Measurements from ENCODE around the gene DMWD. TPM values are rescaled to one million over a fixed set of nuclear protein-coding genes. Genes with fewer than 3 reads are reported as not detected.
"Not testable (repeated sequence)": the region's sequence is repeated elsewhere in the genome, so short reads cannot be mapped to it uniquely, and the experiment has no call there.

Gene DMWD
- total RNA-seq, 1 donor from 2014 or later: 41.0 TPM

DNA sequence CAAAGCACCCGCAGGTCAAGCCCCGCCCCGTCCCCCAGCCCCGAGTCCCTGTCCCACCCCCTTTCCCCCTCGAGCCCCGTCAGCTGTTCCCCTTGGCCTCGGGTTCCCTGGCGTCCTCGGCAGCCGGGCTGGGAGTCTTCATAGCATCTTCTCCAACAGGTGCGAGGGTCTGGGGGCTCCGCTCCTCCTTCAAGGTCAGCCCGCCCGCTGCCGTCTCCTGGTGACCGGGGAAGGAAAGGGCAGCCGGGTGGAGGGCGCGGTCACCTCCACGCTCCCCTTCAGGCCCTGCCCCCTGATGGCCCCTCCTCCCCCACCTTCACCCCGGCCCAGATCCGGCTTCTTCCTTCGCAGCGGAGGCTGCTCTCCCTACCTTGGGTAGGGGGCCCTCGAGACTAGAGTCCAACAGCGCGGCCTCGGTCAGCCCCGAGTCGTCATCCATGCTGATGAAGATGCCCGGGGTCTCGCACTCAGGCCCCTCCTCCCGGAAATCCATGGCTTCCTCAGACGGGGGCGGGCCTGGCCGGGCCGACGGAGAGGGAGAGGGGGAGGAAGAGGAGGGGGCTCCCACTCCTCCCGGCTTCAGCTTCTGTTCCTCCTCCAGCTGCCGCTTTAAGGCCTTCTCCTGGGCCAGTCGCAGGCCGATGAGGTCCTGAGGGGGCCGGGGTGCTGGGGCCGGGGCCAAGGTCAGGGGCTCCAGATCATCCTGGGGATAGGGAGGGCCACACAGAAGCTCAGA, 23.0 kb upstream of the DMWD start:
- DNase-seq: no peak

DNA sequence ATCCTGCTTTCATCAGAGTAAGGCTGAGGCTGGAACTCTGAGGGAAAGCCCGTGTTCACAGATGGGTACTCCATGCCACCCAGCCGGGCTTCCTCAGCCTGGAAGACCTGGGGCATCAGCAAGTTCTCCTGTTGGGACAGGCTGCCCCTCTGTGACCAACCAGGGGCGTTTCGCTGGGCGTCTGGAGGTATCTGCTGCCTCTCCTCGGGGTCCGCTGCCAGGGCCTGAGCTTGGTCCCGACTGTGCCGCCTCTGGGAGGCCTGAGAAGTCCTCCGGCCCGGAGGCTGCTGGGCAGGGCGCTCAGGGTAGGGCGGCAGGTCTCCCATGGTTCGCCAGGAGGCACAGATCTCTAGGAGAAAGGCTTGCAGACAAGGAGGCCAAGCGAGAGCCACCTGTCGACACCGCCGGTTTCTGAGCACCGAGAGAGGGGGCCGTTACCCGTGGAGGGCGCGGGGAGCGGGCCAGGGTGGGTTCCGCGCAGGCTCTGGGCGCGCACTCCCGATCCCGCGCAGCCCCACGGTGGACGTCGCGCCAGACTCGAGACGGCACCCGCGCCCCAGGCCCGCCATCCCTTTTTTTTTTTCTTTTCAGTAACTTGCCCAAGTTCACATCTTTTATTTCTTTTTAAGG, 22.3 kb upstream of the DMWD start, which contains the start of gene RSPH6A:
Gene RSPH6A (minus strand): TSS at position 458 of the 630 bp plus-strand sequence. CDS start 132 bp downstream, at position 326.
- no peak for DNase-seq

DNA sequence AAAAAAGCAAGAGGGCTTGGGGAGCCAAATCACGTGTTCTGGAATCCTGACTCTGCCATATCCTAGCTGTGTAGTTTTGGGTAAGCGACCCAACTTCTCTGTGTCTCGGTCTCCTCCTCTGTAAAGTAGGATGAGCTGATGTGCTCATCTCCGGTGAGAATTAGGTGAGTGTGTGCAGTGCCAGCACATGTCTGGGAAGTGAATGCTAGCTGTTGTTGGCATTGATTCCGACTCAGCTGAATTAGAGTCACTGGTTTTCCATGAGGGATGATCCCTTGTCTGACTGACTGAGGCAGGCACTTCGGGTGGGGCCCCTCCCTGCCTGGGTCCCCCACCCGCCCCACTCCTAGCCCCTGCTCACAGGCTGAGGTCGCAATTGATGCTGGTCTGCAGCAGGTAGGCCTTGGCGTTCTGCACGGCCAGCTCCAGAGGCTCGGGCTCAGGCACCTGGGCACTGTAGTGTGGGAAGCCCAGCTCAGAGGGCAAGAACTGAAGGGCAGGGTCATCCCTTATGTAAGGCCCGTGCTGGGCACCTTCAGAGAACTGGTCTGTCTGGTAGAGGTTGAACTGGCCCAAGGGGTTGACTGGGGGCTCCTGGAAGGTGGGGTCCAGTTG, 21.6 kb upstream of the DMWD start:
- DNase-seq: no peak

DNA sequence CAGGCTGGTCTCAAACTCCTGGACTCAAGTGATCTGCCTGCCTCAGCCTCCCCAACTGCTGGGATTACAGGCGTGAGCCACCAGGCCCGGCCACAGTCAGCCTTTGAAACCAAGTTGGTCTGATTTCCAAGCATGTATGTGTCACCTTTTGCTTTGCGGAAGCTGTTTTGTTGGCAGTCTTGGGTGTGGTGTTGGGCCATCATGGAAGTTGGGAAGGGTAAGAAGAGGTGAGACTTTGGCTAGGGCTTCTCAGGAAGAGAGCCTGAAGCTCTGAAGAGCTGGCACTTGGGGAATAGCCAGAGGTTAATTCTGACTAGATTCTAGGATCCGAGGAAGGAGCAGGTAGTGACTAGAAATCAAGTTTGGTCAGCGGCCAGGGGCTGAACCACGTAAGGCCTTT, 19.7 kb upstream of the DMWD start:
- DNase-seq: no peak

DNA sequence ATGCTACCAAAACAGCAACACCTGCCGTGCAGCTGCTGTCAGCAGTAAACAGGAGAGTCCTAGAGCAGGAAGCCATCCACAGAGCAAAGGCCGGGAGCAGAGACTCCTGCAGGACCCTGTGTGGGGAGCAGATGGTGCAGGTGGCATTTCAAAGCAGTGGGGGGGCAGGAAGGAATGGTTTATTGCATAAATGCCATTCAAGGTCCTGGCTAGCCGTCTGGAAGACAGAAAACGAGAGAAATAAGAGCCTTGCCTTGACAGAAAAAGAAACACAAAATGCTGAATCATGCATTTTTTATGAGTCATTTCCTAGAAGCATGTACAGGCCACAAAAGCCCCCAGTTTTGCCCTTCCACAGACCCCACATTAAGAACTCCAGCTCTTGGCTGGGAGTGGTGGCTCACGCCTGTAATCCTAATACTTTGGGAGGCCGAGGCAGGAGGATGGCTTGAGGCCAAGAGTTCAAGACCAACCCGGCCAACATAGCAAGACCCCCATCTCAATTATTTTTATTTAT, 17.1 kb upstream of the DMWD start:
- no peak for DNase-seq

DNA sequence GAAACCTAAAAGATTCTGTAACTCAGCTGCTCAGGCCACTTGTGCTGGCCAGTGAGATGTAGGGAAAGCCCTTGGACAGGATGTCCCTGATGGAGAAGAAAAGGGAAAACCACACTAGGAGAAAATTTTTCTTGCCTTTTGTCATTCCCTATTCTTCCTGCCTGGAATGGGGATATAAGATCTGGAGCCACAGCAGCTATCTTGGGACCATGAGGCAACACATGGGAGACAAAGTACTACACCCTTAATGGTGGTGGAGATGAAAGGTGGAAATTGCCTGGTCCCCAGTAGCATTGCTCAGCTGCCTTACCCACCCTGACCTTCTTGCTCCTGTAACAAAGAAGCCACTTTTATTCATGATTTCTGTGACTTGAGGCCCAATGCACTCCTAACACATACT, 13.1 kb upstream of the DMWD start:
- no peak for DNase-seq

DNA sequence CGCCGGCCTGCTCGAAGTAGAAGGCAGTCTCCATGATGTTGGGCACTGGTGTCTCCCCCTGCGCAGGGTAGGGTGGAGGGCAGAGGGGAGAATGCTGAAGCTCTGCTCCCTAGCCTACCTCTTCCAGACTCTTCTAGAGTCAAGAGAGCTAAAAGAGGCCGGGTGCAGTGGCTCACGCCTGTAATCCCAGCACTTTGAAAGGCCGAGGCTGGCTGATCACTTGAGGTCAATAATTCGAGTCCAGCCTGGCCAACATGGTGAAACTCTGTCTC, 12.2 kb upstream of the DMWD start:
- DNase-seq: no peak

DNA sequence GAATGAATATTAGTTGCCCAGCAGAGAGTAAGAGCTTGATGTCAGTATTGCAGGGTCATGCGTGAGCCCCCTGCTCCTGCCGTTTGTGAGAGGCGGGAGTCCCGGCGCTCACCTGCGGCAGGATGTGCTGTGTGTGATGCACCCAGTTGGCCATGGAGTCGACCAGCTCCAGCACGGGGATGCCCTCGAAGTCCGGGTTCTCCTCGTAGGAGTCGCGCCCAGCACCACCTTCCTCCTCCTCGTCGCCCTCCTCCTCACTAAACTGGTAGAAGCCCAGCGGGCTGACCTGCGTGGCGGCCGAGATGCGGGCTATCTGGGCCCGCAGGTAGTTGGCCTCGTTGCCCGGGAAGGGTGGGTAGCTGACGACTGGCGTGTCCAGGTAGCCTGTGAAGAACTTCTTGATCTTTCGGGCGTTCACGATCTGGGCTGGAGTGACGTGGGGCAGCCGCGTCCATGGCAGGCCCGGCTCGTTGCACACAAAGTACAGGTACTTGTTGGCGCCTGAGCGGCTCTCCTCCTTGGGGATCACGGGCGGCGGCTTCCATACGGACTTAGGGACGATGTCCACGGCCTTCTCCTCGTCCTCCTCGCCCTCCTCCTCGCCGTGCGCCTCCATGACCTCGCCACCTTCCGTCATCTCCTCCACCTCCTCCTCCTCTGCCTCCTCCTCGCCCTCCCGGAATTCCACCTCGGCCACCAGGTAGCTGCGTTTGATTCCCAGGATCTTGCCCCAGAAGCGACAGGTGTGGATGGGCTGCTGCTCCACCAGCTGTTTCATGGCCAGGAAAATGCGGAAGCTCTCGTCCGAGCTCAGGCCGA, 11.7 kb upstream of the DMWD start:
- DNase-seq: no peak

DNA sequence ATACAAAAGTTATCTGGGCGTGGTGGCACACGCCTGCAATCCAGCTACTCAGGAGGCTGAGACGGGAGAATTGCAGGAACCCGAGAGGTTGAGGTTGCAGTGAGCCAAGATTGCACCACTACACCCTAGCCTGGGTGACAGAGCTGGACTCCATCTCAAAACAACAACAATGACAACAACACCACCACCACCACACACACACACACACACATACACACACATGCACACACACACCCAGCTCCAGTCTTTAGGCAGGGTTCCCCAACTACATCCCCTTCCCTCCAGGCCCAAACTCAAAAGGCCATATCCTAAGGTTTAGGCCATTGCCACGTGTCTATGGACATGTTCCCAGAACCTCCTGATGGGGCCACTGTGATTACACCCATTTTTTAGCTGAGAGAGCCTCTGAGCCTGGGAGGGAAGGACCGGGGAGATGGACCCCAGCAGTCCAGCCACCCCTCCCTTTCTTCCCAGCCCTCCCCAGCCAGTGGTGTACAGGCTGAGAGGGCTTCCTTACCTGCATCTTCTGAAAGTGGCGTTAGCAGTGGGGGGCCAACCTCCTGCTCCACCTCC, 9.0 kb upstream of the DMWD start:
- no peak for DNase-seq

DNA sequence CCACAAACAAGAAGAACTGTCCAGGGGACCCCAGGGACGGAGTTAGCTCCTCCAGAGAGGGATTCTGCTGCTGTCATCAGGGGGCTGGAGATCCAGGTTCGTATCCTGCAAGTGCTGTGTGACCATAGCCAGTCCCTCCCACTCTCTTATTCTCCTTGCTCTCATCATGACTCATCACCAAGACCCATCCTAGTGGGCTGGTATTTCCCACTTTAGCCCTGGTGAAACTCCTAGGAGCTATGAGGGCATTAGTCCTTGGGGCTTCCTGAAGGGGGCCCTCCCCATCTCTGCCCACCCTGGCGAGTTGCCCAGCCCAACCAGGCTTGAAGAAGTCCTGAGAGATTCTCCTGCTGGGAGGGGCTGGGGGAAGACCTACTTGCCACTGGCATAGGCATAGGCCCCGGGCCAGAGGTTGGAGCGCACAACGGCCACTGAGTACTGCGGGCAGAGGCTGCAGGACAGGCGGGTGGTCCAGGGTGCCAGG, 7.5 kb upstream of the DMWD start:
- DNase-seq: no peak

DNA sequence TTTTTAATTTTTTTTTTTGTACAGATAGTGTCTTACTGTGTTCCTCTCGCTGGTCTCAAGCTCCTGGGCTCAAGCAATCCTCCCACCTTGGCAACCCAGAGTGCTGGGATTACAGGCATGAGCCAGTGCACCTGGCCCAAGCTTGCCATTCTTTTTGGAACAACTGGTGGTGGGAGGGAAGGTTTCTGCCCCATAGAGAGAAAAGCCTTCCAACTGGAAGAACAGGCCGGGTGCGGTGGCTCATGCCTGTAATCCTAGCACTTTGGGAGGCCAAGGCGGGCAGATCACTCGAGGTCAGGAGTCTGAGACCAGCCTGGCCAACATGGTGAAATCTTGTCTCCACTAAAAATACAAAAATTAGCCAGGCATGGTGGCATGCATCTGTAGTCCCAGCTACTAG, 6.9 kb upstream of the DMWD start:
- DNase-seq: not testable (repeated sequence)

DNA sequence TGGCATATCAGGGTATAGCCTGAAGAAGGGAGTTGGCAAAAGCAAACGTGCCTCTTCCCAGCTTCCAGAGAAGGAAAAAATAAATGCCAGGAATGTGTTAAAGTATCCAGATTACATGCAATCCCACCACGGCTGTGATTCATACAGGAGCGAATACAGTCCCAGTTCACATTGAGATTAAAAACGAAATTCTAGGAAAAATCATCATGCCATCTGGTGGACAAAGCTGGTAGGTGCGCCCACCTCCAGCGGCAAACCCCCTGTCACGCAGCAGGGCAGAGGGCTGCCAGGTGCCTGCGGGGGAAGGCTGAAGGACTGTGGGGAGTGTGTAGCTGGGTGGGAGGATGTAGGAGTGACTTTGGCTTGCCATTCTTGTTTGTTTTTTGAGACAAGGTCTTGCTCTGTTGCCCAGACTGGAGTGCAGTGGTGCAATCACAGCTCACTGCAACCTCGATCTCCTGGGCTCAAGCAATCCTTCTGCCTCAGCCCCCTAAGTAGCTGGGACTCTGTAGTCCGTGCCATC, 6.4 kb upstream of the DMWD start:
- peak; percentile 17 for DNase-seq

DNA sequence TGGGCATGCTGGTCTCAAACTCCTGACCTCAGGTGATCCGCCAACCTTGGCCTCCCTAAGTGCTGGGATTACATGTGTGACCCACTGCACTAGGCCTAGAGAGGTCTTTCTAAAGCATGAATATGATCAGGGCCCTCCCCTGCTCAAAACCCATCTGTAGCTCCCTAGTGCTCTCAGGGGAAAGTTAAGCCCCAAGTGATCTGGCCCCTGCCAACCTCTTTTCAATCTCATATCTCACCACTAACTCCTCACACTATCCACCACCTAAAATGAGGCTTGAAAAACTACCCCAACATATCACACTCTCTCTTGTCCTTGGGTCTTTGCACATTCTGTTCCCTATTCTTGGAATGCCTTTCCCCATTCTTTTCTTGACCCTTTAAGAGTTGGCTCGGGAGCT, 2.0 kb upstream of the DMWD start:
- no peak for DNase-seq

DNA sequence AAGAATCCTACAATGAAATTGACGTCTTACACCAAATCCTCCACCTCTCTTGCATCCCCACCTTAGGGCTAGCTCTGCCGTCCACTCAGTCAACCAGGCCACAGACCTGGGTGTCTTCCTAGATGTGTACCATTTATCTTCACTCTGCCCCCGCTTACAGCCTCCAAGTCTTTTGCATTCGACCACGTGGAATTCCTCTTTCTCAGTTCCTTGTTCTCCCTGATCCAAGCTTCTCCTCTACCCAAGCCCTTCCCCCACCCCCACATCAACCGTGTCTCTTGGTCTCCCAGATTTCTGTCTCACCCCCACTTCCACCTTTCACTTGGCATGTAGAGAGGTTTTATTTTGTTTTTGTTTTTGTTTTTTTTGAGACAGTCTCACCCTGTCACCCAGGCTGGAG, 1.2 kb upstream of the DMWD start:
- no peak for DNase-seq

DNA sequence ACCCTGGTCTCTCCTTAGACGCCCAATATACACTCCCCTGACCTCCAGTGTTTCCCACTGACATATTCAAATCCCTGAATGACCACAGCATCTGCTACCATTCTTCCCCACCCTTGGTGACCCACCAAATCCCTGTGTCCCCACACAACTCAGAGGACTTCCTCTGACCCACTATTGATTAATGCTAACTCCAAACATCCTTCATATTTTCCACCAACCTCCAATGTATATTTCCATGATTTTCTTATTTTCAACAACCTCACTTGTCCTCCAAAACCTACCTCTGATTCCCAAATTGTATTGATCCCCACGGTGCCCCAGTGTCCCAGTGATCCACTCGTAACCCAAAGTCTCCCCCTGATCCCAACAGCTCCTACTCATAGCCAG, 526 bp upstream of the DMWD start:
- no peak for DNase-seq

DNA sequence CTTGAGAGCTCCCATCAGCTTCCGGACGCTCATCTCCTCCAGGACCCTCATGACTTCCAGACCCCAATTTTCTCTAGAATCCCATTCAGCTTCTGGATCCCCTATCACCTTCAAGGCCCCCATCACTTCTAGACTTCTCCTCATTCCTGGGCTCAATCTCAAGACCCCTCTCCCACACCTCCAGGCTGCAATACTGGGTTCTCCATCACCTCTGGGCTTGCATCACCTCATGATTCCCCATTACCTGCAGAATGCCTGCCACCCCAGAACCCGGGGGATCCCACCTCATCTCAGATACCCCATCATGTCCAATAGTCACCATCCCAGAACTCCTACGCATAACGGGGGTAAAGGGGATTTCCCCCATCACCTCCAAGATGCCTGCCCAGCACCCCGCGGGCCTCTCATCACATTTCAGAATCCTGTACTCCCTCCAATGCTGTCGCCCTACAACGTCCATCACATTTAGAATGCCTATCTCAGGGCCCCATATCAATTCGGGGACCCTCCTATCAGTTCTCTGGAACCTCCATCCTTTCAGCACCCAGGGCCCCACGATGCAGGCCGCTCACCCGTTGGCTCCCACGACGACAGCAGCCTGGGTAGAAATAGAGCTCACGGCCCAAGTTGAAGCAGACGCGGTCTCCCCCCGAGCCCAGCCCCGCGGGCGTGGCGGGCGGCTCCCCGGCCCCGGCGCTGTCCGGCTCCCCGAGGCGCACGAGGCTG, 738 bp downstream of the DMWD start:
- no peak for DNase-seq

DNA sequence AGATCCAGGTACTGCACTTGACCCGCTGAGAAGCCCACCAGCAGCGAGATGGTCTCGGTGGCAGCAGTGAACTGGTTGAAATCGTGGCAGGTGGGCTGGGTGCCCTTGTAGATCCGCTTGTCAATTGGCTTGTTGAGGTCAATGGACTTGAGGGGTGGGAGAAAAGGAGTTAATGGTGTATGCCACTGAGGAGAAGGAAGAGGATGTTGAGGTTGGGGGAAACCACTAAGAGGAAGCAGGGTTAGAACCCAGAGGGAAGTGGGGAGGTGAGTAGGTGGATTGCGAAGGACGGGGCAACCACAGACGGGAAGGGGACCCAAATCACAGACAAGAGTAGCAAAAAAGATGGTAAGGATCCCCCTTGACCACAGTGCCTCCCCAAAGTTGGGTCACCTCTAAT, 1.7 kb downstream of the DMWD start:
- DNase-seq: no peak

DNA sequence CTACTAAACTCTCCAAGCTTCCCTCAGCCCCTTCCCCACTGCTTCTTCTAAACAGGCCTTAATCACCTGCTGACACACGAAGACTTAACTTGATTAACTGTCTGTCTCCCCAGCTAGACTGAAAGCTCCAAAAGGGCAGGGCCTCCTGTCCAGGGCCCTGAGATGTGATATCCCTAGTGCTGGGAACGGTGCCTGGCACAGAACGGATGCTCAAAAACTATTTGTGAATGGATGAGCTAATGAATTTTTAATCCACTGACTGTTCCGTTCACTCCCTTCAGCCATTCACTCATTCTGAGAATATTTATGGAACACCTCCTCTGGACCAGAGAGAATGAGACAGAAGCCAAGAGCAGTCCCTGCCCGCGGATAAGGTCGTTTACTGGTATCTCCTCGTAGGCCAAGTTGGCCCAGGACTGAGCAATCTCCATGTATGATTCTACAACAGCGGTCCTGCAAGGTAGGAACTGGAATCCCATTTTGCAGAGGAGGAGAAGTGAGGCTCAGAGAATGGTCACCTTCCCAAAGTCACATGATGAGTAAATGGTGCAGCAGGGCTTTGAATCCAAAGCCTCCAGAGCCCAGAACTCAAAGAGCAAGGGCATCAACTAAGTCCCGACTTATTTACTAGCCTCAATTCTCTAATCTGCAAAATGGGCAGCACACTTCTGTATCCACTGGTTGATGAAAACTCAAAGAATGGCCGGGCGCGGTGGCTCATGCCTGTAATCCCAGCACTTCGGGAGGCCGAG, 3.4 kb downstream of the DMWD start:
- no peak for DNase-seq

DNA sequence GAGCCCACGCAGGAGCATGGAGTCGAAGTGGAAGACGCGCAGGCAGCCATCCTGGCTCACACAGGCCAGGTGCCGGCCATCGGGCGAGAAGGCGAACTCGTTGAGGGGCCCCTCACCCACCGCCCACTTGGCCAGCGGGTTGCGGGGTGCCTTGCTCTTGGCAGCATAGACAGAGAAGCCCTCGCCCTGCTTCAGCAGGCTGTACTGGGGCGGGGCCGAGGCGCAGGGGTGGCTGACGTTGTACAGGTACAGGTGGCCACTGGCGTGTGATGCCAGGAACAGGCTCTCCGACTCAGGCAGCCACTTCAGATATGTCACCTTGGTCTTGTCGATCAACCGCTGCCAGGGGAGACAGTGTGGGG, 6.1 kb downstream of the DMWD start:
- DNase-seq: no peak

DNA sequence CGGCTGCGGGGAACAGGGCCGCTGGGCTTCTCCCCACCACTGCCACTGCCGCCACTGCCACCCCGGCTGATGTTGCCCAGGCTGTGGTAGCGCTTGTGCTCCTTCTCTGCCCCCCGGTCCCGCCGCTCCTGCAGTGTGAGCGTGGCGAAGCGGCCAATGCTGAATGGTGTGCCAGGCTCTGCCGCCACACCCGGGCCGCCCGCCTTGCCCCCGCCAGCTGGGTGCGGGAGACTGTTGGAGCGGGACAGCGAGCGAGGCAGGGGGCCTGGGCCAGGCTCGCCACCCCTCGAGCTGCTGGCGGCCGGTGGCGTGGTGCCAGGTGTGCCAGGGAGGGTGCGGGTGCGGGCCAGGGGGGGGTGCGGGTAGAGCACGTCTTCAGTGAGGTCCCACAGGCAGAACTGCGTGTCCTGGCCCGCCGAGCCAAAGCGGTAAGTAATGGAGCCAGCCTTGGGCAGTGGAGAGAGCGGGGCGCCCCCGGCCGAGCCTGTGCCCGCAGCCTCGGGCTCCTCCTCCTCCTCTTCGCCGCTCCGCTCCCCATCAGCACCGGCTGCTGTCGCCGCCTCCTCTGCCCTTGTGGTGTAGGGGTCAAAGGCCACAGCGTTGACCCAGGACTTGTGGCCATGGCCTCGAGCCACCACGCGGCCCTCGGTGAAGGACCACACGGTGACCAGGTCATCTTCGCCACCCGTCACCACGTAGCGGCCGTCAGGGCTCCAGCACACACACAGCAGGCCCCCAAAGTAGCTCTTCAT, 6.7 kb downstream of the DMWD start:
- no peak for DNase-seq
